Measurements from ENCODE around the gene TIPARP. TPM values are rescaled to one million over a fixed set of nuclear protein-coding genes. Genes with fewer than 3 reads are reported as not detected.

The TIPARP gene
- total RNA-seq, 1 donor from 2014 or later = 27.2 TPM

GRCh38 chr3:156721687-156722618, 47.6 kb downstream of the TIPARP start:
- H3K4me1 ChIP-seq = peaks cover 22% of the 10 kb centered on the region
- no peak for TF ChIP-seq CTCF (IDR thresholded peaks at IDR 0.05; ENCODE audit: borderline replicate concordance)
- no peak overlapping the region for H3K27ac ChIP-seq (replicated peaks)
- intact Hi-C loops (cut with micrococcal nuclease) = no loop called here
- no peaks in the 10 kb centered on the region for H3K27me3 ChIP-seq (ENCODE audit: low read depth)
- no peaks in the 10 kb centered on the region for H3K9me3 ChIP-seq (replicated peaks)
- H3K36me3 ChIP-seq = peaks cover 2% of the 10 kb centered on the region
- no peak for DNase-seq
- no peak overlapping the region for H3K4me3 ChIP-seq

- Histone ChIP-seq H3K9me3 (replicated peaks) (no peaks in the 10 kb centered on the region), H3K4me3 (no peak overlapping the region), H3K4me1 (peaks cover 25% of the 10 kb centered on the region), H3K27ac (replicated peaks) (peak overlapping the region; percentile 17), H3K36me3 (no peaks in the 10 kb centered on the region), H3K27me3 (ENCODE audit: low read depth) (no peaks in the 10 kb centered on the region)
- intact Hi-C loops (cut with micrococcal nuclease) = no loop called here
- no peak for TF ChIP-seq CTCF (IDR thresholded peaks at IDR 0.05; ENCODE audit: borderline replicate concordance)
- DNase-seq = no peak
These were observed 48.8 kb downstream of the TIPARP start for GRCh38 chr3:156723182-156723619.

- intact Hi-C loops (cut with micrococcal nuclease) = no loop called here
- no peaks in the 10 kb centered on the region for H3K9me3 ChIP-seq (replicated peaks)
- no peak overlapping the region for H3K4me3 ChIP-seq
- H3K27ac ChIP-seq (replicated peaks) = no peak overlapping the region
- H3K4me1 ChIP-seq = peaks cover 24% of the 10 kb centered on the region
- no peaks in the 10 kb centered on the region for H3K36me3 ChIP-seq
- DNase-seq = no peak
- H3K27me3 ChIP-seq (ENCODE audit: low read depth) = no peaks in the 10 kb centered on the region
- no peak for TF ChIP-seq CTCF (IDR thresholded peaks at IDR 0.05; ENCODE audit: borderline replicate concordance)
These were observed 51.3 kb downstream of the TIPARP start for GRCh38 chr3:156725682-156726081.

GRCh38 chr3:156726456-156726855, 52.1 kb downstream of the TIPARP start:
- Histone ChIP-seq H3K27me3 (ENCODE audit: low read depth) (no peaks in the 10 kb centered on the region), H3K4me1 (peaks cover 20% of the 10 kb centered on the region), H3K36me3 (no peaks in the 10 kb centered on the region), H3K4me3 (no peak overlapping the region), H3K9me3 (replicated peaks) (no peaks in the 10 kb centered on the region), H3K27ac (replicated peaks) (no peak overlapping the region)
- no peak for DNase-seq
- TF ChIP-seq CTCF (IDR thresholded peaks at IDR 0.05; ENCODE audit: borderline replicate concordance) = no peak
- intact Hi-C loops (cut with micrococcal nuclease) = no loop called here

GRCh38 chr3:156727519-156728205, 53.3 kb downstream of the TIPARP start:
- no peak for DNase-seq
- Histone ChIP-seq H3K27me3 (ENCODE audit: low read depth) (no peaks in the 10 kb centered on the region), H3K4me3 (no peak overlapping the region), H3K4me1 (peaks cover 17% of the 10 kb centered on the region), H3K9me3 (replicated peaks) (no peaks in the 10 kb centered on the region), H3K27ac (replicated peaks) (no peak overlapping the region), H3K36me3 (no peaks in the 10 kb centered on the region)
- no peak for TF ChIP-seq CTCF (IDR thresholded peaks at IDR 0.05; ENCODE audit: borderline replicate concordance)
- intact Hi-C loops (cut with micrococcal nuclease) = no loop called here

All from left ventricle myocardium inferior (tissue), 1 donor.